Amygdala (tissue), 56 donors: Measurements from ENCODE around the gene LBR.

ENCODE experiments used
- DNase-seq, 56 donors: peaks; one replicate each; lab custom pipeline; 2025; lab: John Stamatoyannopoulos, UW

The LBR gene

DNA sequence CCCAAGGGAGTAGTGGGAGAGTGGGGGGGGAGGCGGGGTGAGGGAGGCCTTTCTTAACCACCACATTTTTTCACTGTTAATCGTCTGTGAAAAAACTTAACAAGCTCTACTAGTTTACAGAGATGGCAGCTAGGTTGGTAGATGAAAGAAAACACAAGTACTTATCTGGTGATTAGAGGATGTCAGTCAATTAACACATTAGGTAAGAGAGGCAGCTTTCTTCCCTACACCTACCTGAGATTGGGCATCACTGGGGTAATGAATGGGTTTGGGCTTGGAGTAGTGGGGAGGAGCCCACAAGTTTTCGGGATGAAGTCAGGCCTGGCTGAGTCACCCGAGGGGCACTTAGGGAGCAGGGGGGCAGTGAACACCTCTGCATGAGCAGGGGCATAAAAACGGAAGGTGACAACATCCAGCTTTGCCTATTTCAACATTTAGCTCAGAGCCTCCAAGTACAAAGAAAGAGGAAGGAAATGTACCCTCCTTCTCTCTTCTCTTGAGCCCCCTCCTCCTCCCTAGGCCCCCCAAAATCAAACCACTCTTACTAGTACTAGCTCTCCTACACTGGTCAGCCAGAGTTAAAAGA is 2.5 kb downstream of the LBR start:
- DNase-seq = no peak

- no peak for DNase-seq
Measured at GRCh38 chr1:225424562-225425200, 3.2 kb downstream of the LBR start.

- no peak for DNase-seq
Measured at GRCh38 chr1:225423518-225423855, 4.4 kb downstream of the LBR start.

DNA sequence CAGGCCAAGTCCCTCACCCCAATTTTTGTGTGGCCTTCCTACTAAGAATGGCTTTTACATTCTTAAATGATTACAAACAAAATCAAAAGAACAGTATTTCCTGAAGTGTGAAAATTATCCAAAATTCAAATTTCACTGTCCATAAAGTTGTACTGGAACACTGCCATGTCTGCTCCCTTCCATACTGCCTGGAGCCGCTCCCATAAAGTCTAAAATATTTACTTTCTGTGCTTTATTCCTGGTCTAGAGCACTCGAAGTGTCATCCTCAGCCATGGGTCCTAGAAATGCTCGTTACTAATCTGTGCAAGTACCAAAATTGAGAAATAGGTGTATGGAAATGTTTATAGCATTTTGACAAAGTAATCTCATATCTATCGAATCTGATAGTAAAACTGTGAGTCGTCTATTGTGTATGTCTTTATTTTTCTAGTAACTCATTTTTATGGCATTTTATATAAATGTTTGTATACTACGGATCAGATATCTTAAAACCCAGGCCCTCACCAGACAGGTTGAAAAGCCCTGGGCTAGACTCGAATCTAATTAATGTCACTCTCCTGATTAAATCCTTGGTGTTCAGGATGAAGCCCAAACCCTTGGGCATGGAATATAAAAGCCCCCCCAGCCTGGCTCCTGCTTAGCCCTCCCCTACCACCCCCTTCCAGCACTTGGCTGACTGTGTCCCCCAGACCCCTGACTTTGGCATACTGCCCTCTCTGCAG is 4.9 kb downstream of the LBR start:
- no peak for DNase-seq

- no peak for DNase-seq
Measured at GRCh38 chr1:225422031-225422605, 5.7 kb downstream of the LBR start.

DNA sequence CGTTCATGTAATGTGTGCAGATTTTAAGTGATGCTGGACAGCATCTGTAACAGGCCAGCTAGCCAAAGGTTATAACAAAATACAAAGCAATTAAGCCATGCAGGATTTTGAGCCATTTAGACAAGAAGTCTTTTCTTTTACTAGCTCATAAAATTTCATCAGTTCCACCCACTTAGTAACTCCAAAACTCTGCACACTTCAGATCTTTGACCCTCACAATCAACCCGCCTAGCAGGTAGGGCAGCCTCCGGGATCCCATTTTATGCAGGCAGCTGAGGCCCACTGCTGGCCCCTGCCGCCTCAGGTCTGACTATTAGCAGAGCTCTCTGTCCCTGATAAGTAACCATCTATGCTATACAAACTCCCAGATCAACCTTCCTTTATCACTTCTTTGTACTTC is 9.2 kb downstream of the LBR start:
- no peak for DNase-seq

DNA sequence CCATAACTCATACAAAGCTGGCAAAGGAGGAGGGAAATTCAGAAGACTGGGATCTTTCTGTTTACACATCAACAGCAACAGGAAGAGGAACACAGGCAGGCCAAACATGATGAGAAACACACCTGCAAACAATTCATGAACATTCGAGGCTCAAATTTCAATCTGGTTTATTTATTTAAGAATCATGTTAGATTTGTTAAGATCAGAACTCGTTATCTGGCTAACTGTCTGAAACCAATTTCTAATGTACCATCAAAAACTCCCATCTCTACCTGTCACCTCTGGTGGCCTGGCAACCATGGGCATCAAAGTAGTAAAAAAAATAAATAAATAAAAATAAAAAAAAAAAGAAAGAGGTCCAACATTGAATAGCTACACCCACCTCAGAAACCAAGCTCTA is 9.8 kb downstream of the LBR start:
- DNase-seq = no peak

DNA sequence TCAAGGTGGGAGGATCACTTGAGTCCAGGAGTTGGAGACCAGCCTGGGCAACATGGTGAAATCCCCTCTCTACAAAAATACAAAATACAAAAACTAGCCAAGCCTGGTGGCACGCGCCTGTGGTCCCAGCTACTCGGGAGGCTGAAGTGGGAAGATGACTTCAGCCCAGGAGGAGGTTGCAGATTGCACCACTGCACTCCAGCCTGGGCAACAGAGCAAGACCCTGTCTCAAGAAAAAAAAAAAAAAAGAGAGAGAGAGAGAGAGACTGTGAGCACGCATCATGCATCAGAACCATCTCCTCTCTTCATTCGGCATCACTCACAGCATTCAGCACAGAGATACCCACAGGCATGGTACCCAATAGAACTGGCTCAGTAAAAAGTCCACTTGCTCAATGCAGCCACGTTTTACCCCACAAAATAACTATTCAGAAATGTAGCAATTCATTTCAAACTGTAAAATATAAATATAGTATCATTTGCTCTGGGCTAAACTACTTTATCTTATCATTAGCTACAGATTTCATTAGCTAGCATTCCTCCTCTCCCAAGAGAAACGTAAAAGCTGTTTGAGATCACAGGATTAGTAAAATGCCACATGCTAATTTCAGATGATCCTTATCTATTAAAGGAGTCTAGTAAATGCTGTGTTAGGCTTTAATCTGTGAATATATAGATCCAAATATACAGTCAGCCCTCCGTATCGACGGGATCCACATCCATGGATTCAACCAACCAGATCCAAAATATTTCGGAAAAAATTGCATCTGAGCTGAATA is 11.7 kb downstream of the LBR start:
- DNase-seq = no peak

DNA sequence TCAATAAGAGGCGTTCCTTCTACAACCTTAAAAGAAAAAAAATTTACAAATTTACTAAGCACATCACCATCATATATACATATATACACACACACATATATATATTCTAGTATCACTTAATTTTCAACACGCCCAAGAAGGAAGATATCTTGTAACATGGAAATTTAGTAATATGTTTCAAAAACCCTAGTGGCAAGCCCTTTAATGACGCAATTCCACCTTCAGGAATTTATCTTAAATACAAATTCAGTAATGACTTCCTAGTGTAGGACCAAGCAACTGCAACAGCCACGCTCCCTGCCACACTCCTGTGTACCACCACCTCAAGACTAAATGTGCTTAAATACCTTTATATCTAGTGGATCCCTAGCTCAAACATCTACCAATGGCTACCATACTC is 12.5 kb downstream of the LBR start:
- no peak for DNase-seq

DNA sequence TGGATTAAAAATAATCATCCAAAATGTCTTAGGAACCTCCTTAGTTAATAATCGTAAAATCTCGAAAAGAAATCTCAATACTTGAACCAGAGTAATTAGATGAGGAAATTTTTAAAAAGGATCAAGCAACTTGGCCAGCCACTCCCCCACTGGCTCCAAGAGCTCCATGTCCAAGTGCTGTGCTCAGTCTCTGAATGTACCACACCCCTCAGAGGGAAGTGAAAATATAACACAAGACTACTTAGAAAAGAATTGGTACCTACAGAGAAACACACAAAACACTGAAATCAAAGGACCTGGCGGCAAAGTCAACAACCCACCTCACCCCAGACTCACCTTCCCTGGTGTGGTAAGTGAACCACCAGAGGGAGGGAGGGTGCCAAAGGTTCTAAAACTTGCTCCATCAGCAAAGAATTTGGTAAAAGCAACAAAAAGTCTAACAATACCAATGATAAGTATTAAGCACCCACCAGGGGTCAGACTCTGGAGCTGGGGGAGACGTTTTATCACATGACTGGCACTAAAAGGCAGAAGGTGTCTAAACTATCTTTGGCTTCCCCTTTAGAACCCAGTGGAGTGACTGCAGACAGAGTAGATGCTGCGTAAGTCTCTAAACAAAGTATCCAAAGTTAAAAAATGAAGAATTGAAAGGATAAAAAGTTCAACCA is 14.0 kb downstream of the LBR start:
- DNase-seq = no peak

DNA sequence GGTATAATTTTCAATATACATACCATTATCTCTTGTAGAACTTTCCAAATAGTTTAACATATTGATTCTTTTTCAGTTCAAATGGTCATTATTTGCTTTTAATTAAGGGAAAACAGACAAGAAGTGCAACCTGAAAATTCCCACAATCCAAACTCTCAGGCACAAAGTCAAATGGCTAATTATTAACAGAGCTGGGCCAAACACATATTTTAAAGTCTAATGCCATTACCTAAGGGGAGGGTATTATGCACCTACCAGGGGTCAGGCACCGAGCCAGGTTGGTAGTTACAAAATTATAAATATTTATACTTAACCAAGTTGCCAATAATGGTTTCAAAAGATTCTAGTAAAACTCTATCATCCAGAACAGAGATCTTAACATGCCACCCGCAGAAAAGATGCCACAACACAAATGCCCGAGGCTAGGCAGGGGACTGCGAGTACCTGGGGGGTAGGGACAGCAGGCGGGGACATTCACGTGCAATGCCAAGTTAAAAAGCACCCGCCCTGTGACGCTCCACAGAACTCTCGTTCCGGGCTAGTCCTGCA is 15.0 kb downstream of the LBR start:
- DNase-seq = no peak

DNA sequence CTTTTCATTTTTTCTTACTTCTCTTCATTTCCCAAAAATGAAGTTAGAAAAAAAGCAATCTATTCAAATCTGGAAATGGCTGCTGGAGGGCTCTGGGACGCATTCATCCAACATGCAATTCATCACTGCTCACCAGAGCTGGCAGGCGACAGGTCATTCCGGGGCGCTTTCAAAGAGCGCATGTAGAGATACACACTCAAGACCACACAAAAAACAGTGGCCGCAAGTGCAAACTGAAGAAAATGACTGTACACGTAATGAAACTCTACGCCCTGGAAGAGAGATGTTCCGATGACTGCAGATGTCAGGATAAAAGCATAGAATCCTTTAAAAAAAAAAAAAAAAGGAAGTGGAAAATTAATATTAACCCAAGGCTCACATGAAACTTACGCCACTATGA is 15.5 kb downstream of the LBR start:
- no peak for DNase-seq

- DNase-seq = no peak
Measured at GRCh38 chr1:225410036-225410435, 17.8 kb downstream of the LBR start.

DNA sequence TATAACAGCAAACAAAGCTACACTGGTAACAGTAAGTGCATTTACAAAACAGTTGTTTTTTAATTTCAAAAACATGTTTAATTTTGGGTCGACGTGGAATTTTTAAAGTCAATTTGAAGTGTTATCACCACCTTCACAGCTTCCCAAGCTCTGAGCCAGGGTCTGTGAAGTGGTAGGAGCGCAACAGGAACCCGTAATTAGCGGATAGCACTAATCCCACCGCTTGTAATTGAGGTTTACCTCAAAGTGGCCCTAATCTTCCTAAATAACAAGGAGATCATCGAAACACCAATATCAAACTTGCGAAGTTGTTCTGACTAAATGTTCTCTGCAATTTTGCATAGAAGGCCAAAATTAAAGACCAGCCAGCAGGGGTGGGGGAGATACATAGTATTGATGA is 18.8 kb downstream of the LBR start:
- no peak for DNase-seq

DNA sequence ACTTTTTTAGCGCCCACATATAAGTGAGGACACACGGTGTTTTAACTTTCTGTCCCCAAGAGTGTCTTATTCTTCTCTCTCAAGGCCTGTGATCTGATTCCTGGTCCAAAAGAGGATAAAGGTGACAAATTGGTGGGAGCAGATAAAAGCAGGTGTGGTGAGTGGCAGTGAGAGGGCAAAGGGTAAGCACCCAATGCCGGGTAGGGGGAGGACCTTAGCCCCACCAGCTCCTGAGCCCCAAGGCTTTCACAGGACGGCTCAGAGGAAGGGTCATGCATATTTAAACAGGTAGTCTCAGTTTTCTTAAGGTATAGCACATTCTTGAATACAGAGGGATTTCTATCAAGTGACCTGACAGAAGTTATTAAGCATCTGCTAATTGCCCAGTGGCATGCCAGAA is 19.6 kb downstream of the LBR start:
- DNase-seq = no peak

- DNase-seq = no peak
Measured at GRCh38 chr1:225407755-225408154, 20.1 kb downstream of the LBR start.

GRCh38 chr1:225406976-225407725 is 20.7 kb downstream of the LBR start:
- DNase-seq = no peak

DNA sequence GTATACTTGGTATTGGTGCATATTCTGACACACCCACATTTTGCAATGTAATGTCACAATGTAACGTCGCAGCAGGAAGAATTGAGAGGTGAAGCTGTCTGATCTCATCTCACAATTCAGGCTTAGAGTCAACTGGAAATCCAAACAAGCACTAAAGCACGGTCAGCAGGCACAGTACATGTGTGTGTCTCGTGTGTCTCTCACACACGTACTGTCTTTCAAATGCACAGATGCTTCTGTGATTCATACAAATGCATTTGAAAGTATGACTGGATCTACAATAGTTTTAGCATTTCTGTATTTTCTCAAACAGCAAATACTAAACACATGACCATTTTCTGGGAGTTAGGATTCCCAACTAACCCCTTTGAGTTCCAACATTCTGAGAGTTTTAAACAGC is 26.9 kb downstream of the LBR start:
- DNase-seq = no peak

DNA sequence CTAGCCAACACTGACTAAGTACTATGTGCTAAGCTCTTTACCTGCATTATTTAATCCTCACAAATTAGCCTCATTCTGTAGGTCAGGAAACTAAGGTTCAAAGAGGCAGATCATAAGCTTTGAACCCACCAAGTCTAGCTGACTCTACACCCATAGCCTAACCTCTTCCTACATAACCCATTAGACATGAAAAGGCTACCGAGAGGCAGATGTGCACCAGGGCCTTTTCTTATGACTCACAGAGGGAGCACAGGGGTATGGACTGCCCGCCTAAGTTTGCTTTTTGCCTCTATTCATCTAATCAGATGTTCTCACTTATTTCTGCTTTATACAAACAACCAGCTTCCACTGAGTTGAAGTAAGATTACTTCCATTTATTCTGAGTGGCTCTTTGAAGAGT is 31.5 kb downstream of the LBR start:
- DNase-seq = no peak

- no peak for DNase-seq
Measured at GRCh38 chr1:225389843-225390242, 38.0 kb downstream of the LBR start.
